AG20443 (cell line): Measurements from ENCODE around the gene CLRN3.

Experiments used
- DNase-seq: peaks from one replicate; pipeline ENCODE4 v3.0.0; 2012; ENCODE audit warnings: low spot score, mixed read lengths

Gene CLRN3

GRCh38 chr10:127874671-127875448, 17.9 kb downstream of the CLRN3 start:
- DNase-seq: no peak

DNA sequence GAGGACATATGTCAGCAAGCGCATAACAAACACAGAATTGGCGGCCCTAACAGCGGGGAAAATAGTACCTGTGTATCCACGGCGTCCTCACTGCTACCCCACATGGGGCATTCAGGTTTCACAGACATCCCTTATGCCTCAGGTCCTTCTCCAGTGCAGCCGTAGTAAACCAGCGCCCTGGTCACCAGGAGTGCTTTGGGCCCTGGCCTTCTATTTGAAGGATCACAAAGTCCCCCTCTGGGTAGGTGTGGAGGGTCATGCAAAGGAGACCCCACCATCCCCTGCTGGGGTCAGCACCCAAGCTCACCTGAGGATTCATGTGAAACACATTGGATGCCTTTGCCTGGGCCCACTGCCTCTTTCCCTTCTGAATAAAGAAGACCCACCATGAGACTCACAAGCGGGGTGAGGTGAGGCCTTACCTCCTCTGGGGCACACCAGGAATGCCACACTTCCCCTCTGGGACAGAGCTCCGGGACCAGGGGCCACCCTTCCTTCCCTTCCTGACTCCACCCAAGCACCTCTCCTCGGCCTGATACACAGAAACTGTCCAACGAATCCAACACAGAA, 18.8 kb downstream of the CLRN3 start:
- no peak for DNase-seq

DNA sequence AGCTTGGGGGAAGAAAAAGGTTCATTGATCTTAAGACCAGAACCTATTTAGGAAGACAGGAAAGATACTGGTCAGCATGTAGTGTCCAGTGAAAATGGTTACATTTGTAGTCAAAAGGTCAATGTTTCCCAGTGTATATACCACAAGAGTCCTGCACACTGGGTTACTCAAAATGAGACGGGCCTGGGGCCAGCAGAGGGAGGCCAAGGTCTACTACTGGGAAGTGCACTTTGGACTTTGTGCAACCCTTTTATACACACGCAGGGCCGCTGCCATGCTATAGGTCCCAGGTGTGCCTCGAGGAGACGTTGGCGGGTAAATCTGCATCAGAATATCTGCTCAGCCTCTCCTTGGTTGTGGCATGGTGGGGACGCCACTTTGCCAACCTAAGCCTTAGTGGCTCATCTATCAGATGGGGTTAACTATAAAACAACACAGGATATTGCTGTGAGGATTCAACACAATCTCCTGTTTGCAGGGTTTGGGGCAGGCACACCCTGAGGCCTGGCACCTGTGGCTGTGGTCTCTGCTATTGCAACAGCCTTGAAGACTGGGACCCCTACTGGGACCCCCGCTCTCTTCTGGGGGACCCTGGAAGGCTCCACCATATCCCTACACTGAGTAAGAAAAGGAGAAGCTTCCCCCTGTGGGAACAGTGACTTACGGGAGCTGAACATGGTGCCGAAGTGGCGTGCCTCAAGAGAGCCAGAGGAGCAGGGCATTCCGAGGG, 19.7 kb downstream of the CLRN3 start:
- no peak for DNase-seq

- DNase-seq: no peak
These were observed 20.6 kb downstream of the CLRN3 start for GRCh38 chr10:127872011-127872761.

GRCh38 chr10:127871631-127872010, 21.1 kb downstream of the CLRN3 start:
- DNase-seq: no peak

GRCh38 chr10:127869329-127869728, 23.4 kb downstream of the CLRN3 start:
- DNase-seq: no peak

DNA sequence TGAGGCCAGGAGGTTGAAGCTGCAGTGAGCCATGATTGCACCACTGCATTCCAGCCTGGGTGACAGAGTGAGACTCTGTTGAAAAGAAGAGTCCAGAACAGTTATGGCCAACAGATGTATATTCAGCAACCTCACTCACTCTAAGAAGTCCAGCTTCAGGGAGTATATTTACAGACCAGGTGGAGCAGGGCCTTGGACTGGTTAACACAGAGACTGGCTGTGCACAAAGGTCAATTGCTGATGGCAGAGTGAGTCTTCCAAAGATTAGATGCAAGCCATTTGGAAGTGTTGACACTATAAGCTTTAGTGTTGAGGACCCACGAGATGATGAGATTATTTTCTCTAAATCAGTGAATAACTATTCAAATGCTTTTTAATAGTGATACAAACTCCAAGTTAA, 24.9 kb downstream of the CLRN3 start:
- no peak for DNase-seq

DNA sequence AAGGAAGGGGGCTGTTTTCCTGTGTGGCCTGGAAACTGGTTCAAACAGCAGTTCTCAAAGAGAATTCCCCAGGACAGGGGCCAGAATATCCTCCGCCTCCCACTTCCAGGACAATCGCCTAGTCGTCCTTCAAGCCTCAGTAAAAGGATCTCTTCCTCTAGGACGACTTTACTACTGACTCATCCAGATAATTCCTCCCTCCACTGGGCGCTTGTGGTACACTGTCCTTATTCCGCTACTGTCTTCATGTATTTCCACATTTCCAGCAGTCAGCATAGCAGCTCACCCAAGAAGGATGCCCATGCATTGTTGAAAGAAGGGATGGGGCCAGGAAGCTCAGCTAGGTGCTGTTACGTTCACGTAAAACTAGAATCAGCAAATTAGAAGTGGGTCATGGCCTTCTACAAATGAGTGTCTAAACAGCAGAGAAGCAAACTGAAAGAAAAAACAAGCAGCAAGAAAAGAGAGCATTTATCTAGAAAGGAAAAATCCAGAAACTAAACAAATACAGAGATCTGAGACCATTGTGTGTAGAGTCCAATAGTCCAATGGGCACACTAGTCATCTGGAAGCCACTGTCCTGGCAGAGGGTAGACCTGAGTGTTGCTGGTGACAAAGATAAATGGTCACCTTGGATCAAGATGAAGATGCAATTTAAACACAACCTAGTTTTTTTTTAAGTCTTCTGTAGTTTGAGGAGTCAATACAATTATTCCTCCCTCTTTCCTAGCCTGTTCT, 26.3 kb downstream of the CLRN3 start:
- DNase-seq: no peak

DNA sequence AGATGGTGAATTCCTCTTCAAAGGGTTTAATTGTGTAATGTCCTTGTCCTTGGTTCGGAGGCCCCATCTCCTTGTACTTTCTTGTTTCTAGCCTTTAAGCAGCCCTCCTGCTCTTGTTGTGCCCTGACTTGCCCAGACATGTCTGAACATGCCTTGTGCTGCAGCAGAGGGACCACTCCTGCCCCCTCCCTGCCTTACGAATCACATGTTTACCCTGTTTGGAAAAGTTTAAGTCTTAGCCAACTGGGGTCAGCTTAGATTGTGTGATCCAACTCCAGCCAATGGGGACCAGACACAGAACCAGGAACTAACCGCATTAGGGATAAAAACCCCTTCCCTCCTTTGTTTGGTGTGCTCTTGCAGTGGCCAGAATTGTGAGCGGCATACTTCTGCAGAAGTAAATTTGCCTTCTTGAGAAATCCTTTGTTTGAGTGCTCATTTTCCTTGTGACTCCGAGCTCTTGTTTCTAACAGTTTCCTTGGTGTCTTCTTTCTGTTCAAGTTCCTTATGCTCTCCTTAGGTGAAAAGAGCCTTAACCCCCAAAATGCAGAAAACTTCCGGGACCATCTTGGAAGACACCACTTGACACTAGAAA, 29.4 kb downstream of the CLRN3 start:
- DNase-seq: no peak

DNA sequence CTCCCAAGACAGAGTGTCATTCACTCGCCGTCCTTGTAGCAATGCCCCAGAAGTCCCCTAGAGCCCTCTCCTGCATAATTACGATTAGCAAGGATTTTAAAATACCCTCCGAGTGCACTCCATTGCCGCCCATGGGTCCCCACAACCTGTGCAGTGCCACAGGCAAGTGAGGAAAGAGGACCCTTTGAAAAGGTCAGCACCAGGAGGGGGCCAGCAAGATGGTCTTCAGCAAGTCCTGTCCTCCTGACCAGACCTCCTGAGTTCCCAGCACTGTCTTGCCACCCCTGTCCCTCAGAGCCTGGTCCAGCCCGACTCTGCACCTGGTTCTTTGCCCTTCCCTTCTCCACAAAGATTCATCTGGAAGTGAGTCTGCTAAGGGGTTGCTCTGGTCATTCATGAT, 32.1 kb downstream of the CLRN3 start:
- DNase-seq: no peak

GRCh38 chr10:127855976-127856375, 36.8 kb downstream of the CLRN3 start:
- DNase-seq: no peak

DNA sequence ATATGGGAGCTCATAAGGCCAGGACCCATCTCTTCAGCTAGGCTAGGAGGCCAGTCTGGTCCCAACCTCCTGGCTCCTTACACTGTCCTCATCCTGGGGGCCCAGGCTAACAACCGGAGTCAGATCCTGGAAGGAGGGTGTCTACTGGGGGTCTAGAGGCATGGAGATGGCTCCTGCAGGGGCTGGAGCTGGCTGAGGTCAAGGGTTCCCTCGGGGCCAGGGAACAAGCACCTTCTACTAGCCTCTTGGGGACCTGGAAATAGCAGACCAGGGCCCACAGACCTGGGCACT, 37.2 kb downstream of the CLRN3 start:
- no peak for DNase-seq

- no peak for DNase-seq
These were observed 37.8 kb downstream of the CLRN3 start for GRCh38 chr10:127854769-127855590.

DNA sequence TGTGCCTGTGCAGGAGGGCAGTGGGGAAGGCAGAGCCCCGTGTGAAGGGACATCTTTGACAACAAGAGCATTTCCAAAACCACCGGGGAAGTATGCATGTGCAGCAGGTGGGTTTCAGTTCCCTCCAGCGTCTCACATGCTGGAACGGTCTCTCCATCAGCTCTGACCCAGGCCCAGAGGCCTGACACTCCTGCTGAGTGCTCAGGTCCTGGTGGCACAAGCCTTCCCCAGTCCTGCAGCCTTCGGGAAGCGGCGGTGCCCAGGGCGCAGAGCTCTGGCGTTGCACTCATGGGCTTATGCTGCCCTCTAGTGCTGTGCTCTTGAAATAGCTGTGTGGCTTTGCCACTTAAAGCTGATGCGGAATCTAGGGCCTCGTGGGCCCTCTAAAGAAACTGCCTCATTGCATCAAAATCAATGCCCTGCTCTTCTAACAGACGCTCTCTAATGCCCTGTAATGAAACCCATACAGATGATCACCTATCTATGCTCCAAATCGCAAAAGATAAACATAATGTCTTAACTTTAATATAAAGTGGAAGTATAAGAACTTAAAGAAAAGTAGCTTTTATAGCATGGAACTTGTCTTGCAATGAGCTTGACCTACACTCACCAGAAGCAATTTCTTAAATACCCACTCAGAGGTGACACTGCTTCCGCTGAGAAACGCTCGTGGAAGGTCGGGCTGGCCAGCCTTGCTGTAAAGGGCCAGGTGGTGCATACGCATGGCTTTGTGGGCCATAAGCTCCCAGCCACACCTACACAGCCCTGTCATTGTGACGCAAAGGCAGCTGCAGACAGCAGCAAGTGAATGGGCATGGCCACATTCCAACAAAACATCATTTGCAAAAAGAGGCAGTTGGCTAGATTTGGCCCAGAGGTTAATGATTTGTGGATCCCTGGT, 38.6 kb downstream of the CLRN3 start:
- peak; percentile 92 for DNase-seq

DNA sequence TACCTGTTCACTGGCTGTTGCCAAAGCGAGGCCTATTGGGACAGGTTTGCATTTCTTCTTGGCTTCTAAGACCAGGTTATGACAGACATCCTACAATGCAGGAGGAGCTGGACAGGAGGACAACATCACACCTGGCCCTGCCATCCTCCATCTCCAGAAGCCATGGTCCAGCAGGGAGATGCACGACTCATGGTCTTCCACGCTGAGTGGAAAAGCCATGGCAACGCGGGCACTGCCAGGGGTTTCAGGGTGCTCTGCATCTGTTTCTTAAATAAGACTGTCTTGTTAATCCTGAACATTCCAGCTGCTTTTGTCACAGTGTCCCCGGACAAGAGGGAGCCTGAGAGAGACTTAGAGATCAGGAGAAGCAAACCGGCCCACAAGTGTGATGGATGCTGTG, 40.3 kb downstream of the CLRN3 start:
- DNase-seq: no peak

DNA sequence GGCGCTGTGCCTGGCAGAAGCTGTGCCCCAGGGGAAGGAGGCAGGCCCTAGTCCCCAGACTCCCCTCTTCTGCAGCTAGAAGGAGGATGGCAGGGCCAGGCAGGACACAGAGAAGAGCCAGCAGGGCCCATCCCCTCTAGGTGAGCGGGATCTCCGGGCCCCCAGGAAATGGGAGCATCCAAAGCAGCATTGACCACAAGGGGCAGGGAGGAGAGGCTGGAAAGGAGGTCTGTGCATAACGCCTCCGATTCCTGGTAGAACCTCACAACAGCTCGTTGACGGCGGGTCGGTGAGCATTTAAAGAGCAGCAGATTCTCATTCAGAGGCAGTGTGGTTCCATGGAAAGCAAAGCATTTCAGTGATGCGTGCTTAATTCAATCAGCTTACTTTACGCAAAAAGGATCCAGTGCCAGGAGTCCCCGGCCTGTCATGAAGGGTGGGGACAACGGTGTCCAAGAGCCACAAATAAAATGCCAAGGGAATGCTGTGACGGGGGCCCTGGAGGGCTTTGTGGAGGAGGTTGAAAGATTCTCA, 41.0 kb downstream of the CLRN3 start:
- DNase-seq: no peak

DNA sequence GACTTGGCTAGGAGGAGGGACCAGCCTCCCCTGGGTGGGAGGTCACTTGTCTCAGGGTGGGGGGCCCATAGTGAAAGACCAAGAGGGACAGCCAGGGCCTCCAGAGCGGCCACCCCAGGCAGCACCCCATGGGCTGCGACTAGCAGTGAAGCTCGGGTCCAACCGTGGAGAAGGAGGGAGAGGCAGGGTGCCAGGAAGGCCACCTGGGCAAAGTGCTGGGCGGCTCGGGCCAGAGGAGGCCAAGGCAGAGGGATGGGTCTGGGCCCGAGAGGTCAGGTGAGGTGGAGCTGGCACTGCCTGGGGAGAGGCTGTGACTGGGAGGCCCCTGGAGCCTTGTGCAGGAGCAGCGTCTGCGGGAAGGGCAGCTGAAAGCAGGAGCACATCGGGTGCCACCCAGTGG, 41.8 kb downstream of the CLRN3 start:
- no peak for DNase-seq

DNA sequence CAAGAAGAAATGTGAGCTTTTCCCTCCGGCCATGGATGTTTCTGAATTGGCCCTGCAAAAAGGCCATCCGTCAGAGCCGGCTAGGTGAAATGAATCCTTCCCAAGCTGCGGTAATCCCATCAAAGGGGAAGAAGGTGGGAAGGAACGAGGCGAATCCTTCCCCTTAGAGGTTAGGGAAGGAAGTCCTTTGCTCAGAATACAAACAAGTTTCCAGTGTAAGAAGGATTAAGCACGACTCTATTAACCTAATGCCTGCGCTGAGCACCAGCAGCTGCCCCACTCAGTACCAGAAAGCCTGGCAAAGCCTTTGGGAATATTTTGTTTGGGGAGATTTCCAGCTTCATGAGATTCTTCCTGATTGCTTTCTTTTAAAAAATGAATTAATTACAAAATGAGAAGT, 42.8 kb downstream of the CLRN3 start:
- DNase-seq: no peak

- no peak for DNase-seq
These were observed 43.5 kb downstream of the CLRN3 start for GRCh38 chr10:127849224-127849623.

DNA sequence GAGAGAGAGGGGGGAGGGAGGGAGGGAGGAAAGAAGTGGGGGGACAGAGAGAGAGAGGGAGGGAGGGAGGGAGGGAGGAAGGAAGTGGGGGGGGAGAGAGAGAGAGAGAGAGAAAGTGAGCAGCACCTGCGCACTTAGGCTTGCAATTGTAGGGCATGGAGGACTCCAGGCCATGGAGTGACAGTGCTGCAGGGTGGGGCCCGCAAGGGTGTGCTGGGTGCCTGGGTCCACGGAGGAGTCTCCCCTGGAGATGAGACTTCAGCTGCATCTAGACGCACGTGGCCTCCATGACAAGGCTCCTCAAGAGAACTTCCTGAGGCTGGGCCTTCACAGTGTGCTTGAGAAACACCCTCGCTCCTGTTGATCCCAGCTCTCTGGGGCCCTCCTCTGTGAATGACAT, 44.5 kb downstream of the CLRN3 start:
- DNase-seq: no peak
